Liver (tissue), 9 donors: ENCODE data around the gene TRAPPC2L. TPM values are rescaled to one million over a fixed set of nuclear protein-coding genes. Genes with fewer than 3 reads are reported as not detected.

Source experiments
- DNase-seq: peaks from one replicate; pipeline ENCODE4 v3.0.0-alpha.2; 2017; ENCODE audit warnings: low spot score
- H3K27ac ChIP-seq, 2 donors: one replicate each; pipeline ENCODE4 v1.7.0; 2013; ENCODE audit warnings: inconsistent platforms in 2 of 2, low read length in 2 of 2, control low read depth in 1 of 2, low read depth in 1 of 2, mild to moderate bottlenecking in 1 of 2
- H3K27me3 ChIP-seq, 4 donors: one replicate each; pipeline versions ENCODE4 v1.6.1 to v1.7.0; 2013; ENCODE audit warnings: low read length in 3 of 4, inconsistent platforms in 1 of 4, mild to moderate bottlenecking in 1 of 4, moderate library complexity in 1 of 4; ENCODE audit not compliant: control insufficient read depth in 4 of 4, insufficient read depth in 4 of 4
- H3K36me3 ChIP-seq, 4 donors: one replicate each; pipeline versions ENCODE4 v1.6.1 to v1.7.0; 2013; ENCODE audit warnings: low read length in 3 of 4, mild to moderate bottlenecking in 3 of 4, low read depth in 1 of 4, moderate library complexity in 1 of 4; ENCODE audit not compliant: control insufficient read depth in 4 of 4, insufficient read depth in 3 of 4
- H3K4me1 ChIP-seq, 4 donors: one replicate each; pipeline versions ENCODE4 v1.6.1 to v1.7.0; 2013; ENCODE audit warnings: low read length in 3 of 4, mild to moderate bottlenecking in 3 of 4, moderate library complexity in 1 of 4; ENCODE audit not compliant: control insufficient read depth in 4 of 4, insufficient read depth in 4 of 4
- H3K4me3 ChIP-seq, 3 donors: one replicate each; pipeline versions ENCODE4 v1.6.1 to v1.7.0; 2013; ENCODE audit warnings: low read length in 3 of 3, control low read depth in 1 of 3, low read depth in 1 of 3, mild to moderate bottlenecking in 1 of 3
- H3K9ac ChIP-seq, 2 donors: one replicate each; pipeline ENCODE4 v1.7.0; 2013; ENCODE audit warnings: low read length in 2 of 2, mild to moderate bottlenecking in 2 of 2, moderate library complexity in 2 of 2, control low read depth in 1 of 2, low read depth in 1 of 2
- H3K9me3 ChIP-seq, 4 donors: one replicate each; pipeline versions ENCODE4 v1.6.1 to v1.7.0; 2013; ENCODE audit warnings: low read length in 3 of 4; ENCODE audit not compliant: control insufficient read depth in 4 of 4
- ATF3 ChIP-seq: IDR thresholded peaks from 2 replicates; pipeline ENCODE4 v1.6.1; 2016; ENCODE audit warnings: antibody characterized with exemption
- EGR1 ChIP-seq, 2 donors: IDR thresholded peaks; 2 replicates each; pipeline ENCODE4 v1.6.1; 2016 to 2018; ENCODE audit warnings: antibody characterized with exemption in 2 of 2, low read depth in 2 of 2
- FOXA1 ChIP-seq: IDR thresholded peaks from 2 replicates; pipeline ENCODE4 v1.6.1; 2016; ENCODE audit warnings: antibody characterized with exemption
- FOXA2 ChIP-seq: IDR thresholded peaks from 2 replicates; pipeline ENCODE4 v1.6.1; 2016; ENCODE audit warnings: antibody characterized with exemption
- GABPA ChIP-seq, 2 donors: IDR thresholded peaks in 1 of 2; conservative IDR thresholded peaks in 1 of 2; 2 replicates each; pipeline ENCODE4 v1.6.1; 2016; ENCODE audit warnings: antibody characterized with exemption in 2 of 2, mild to moderate bottlenecking in 1 of 2, moderate library complexity in 1 of 2
- HNF4A ChIP-seq, 2 donors: conservative IDR thresholded peaks; 2 replicates each; pipeline ENCODE4 v1.6.1; 2016; ENCODE audit warnings: antibody characterized with exemption in 2 of 2, mild to moderate bottlenecking in 2 of 2
- HNF4G ChIP-seq: IDR thresholded peaks from 2 replicates; pipeline ENCODE4 v1.6.1; 2016; ENCODE audit warnings: antibody characterized with exemption
- RAD21 ChIP-seq, 2 donors: IDR thresholded peaks; 2 replicates each; pipeline ENCODE4 v1.6.1; 2016; ENCODE audit warnings: antibody characterized with exemption in 2 of 2, mild to moderate bottlenecking in 2 of 2
- RXRA ChIP-seq, 2 donors: IDR thresholded peaks; 2 replicates each; pipeline ENCODE4 v1.6.1; 2017 to 2018; ENCODE audit warnings: antibody characterized with exemption in 2 of 2, mild to moderate bottlenecking in 1 of 2
- SP1 ChIP-seq: IDR thresholded peaks from 2 replicates; pipeline ENCODE4 v1.6.1; 2018; ENCODE audit warnings: antibody characterized with exemption, mild to moderate bottlenecking
- TAF1 ChIP-seq: conservative IDR thresholded peaks from 2 replicates; pipeline ENCODE4 v1.6.1; 2016; ENCODE audit warnings: antibody characterized with exemption, mild to moderate bottlenecking
- YY1 ChIP-seq: IDR thresholded peaks from 2 replicates; pipeline ENCODE4 v1.6.1; 2016; ENCODE audit warnings: antibody characterized with exemption, mild to moderate bottlenecking
- WGBS: extraction: QIAGEN DNeasy Blood & Tissue Kit; methylation state at CpG from one replicate; pipeline ENCODE4 v1.1.7; 2013; 5-methylcytosine and 5-hydroxymethylcytosine counted together
- polyA plus RNA-seq, 2 donors: library from polyadenylated mRNA; stranded (reverse) in 1 of 2; unstranded in 1 of 2; fragments of 200-250 nt in 1 of 2; fragments of >200 nt in 1 of 2; fragmentation: Nextera tagmentation in 1 of 2; extraction: Ambion mirVana in 1 of 2; gene quantifications; one replicate each; pipeline versions ENCODE4 v1.2.1 to v1.2.3, GENCODE V29; 2013 to 2015
- total RNA-seq, 2 donors: library from RNA; depleted of rRNA; stranded (reverse); fragments of >200 nt; gene quantifications; one replicate each; pipeline ENCODE4 v1.2.3, GENCODE V29; 2014
- TF ChIP-seq, protein P1 (sequence below): IDR thresholded peaks from 2 replicates; pipeline ENCODE4 v1.6.1; 2016; ENCODE audit warnings: antibody characterized with exemption
- TF ChIP-seq, protein P2 (sequence below): fragments of 150-350 bp; IDR thresholded peaks from 2 replicates; pipeline ENCODE4 v1.5.1; 2017; ENCODE audit warnings: improper control_type of control experiment, low read depth, low read length; ENCODE audit not compliant: missing input control
- TF ChIP-seq, protein P3 (sequence below): IDR thresholded peaks from 2 replicates; pipeline ENCODE4 v1.6.1; 2016; ENCODE audit warnings: antibody characterized with exemption, mild to moderate bottlenecking
- donor health status: healthy.
- donor health status: healthy.
- donor health status: healthy.
- donor health status: healthy.
- donor health status: healthy.

TRAPPC2L gene
- total RNA-seq (10 to 100 TPM; 16.3 to 22.0 TPM), polyA plus RNA-seq (10 to 100 TPM; 22.4 to 59.4 TPM)

GRCh38 chr16:88856828-88857727 is at the start of gene TRAPPC2L, which contains the start of gene GALNS:
TRAPPC2L (plus strand) TSS chr16:88857127; CDS start chr16:88857151, 24 bp downstream.
GALNS (minus strand) TSS chr16:88856947; CDS start chr16:88856877, 70 bp downstream.
- no peaks in the 10 kb centered on the region for H3K27me3 ChIP-seq
- whole genome bisulfite sequencing = under 1% methylated on average over 87 of the region's 87 CpGs
- H3K4me3 ChIP-seq = peak within 1 kb of the TSS; percentile 68 to 94 (median 84)
- peak within 1 kb of the TSS; percentile 27 to 79 for H3K27ac ChIP-seq
- peaks cover 12 to 29% (median 22%) of the 10 kb centered on the region in 4 donors for H3K4me1 ChIP-seq
- H3K36me3 ChIP-seq = peaks cover 8 to 31% (median 16%) of the 10 kb centered on the region in 4 donors
- TF ChIP-seq FOXA2 (no peak), YY1 (peak; percentile 98), TAF1 (no peak), GABPA (IDR thresholded peaks at IDR 0.05 in 1 of 2, conservative IDR thresholded peaks at IDR 0.05 in 1 of 2) (peak in 1 of 2 donors; percentile 47)
- no peaks in the 10 kb centered on the region for H3K9me3 ChIP-seq
- H3K9ac ChIP-seq = peak within 1 kb of the TSS; percentile 49 to 68
- peak; percentile 100 for DNase-seq

GRCh38 chr16:88807142-88807625 is 49.7 kb upstream of the TRAPPC2L start:
- DNase-seq = no peak
- H3K27me3 ChIP-seq = no peaks in the 10 kb centered on the region
- H3K36me3 ChIP-seq = peaks cover 0 to 8% (median 3%) of the 10 kb centered on the region in 4 donors
- H3K9ac ChIP-seq = no peak overlapping the region
- H3K9me3 ChIP-seq = no peaks in the 10 kb centered on the region
- TF ChIP-seq FOXA1 = no peak
- no peak overlapping the region for H3K4me3 ChIP-seq
- no peak overlapping the region for H3K27ac ChIP-seq
- H3K4me1 ChIP-seq = peaks cover 13 to 37% (median 19%) of the 10 kb centered on the region in 4 donors
- 95% methylated on average over 24 of the region's 24 CpGs for WGBS

- WGBS = 95% methylated on average over 26 of the region's 26 CpGs
- Histone ChIP-seq H3K4me1 (peaks cover 13 to 36% (median 24%) of the 10 kb centered on the region in 4 donors), H3K27me3 (no peaks in the 10 kb centered on the region), H3K4me3 (no peak overlapping the region), H3K27ac (no peak overlapping the region), H3K9me3 (no peaks in the 10 kb centered on the region), H3K36me3 (peaks cover 0 to 8% (median 3%) of the 10 kb centered on the region in 4 donors), H3K9ac (no peak overlapping the region)
- TF ChIP-seq HNF4A (conservative IDR thresholded peaks at IDR 0.05) (no peak), EGR1 (IDR thresholded peaks at IDR 0.05; ENCODE audit: low read depth in 2 of 2) (no peak), SP1 (no peak), RXRA (IDR thresholded peaks at IDR 0.05) (no peak), FOXA2 (no peak), YY1 (no peak), FOXA1 (no peak), ATF3 (no peak), RAD21 (IDR thresholded peaks at IDR 0.05) (no peak), HNF4G (no peak), TAF1 (no peak)
- TF ChIP-seq, protein P1, sequence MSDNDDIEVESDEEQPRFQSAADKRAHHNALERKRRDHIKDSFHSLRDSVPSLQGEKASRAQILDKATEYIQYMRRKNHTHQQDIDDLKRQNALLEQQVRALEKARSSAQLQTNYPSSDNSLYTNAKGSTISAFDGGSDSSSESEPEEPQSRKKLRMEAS = no peak
- TF ChIP-seq, protein P2, sequence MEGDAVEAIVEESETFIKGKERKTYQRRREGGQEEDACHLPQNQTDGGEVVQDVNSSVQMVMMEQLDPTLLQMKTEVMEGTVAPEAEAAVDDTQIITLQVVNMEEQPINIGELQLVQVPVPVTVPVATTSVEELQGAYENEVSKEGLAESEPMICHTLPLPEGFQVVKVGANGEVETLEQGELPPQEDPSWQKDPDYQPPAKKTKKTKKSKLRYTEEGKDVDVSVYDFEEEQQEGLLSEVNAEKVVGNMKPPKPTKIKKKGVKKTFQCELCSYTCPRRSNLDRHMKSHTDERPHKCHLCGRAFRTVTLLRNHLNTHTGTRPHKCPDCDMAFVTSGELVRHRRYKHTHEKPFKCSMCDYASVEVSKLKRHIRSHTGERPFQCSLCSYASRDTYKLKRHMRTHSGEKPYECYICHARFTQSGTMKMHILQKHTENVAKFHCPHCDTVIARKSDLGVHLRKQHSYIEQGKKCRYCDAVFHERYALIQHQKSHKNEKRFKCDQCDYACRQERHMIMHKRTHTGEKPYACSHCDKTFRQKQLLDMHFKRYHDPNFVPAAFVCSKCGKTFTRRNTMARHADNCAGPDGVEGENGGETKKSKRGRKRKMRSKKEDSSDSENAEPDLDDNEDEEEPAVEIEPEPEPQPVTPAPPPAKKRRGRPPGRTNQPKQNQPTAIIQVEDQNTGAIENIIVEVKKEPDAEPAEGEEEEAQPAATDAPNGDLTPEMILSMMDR = no peak
- TF ChIP-seq, protein P3, sequence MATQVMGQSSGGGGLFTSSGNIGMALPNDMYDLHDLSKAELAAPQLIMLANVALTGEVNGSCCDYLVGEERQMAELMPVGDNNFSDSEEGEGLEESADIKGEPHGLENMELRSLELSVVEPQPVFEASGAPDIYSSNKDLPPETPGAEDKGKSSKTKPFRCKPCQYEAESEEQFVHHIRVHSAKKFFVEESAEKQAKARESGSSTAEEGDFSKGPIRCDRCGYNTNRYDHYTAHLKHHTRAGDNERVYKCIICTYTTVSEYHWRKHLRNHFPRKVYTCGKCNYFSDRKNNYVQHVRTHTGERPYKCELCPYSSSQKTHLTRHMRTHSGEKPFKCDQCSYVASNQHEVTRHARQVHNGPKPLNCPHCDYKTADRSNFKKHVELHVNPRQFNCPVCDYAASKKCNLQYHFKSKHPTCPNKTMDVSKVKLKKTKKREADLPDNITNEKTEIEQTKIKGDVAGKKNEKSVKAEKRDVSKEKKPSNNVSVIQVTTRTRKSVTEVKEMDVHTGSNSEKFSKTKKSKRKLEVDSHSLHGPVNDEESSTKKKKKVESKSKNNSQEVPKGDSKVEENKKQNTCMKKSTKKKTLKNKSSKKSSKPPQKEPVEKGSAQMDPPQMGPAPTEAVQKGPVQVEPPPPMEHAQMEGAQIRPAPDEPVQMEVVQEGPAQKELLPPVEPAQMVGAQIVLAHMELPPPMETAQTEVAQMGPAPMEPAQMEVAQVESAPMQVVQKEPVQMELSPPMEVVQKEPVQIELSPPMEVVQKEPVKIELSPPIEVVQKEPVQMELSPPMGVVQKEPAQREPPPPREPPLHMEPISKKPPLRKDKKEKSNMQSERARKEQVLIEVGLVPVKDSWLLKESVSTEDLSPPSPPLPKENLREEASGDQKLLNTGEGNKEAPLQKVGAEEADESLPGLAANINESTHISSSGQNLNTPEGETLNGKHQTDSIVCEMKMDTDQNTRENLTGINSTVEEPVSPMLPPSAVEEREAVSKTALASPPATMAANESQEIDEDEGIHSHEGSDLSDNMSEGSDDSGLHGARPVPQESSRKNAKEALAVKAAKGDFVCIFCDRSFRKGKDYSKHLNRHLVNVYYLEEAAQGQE = no peak
- DNase-seq = no peak
Measured at GRCh38 chr16:88807626-88808453, 49.1 kb upstream of the TRAPPC2L start.
